HEK293 (cell line): ENCODE data around the gene SAMD4A.

Source experiments
- CTCF ChIA-PET: fragments of 350-600 bp; formaldehyde crosslinking; extraction: SDS; loops from one replicate; lab custom pipeline; 2021; ENCODE audit warnings: antibody characterized with exemption; lab: Yijun Ruan, JAX
- POLR2A ChIA-PET: fragments of 300-600 bp; formaldehyde crosslinking; extraction: SDS; loops from one replicate; lab custom pipeline; 2020; ENCODE audit warnings: antibody characterized with exemption, inconsistent platforms; lab: Yijun Ruan, JAX
- H3K27ac ChIP-seq: fragments of 200-500 bp; sonication (Bioruptor generic); 2 replicates; pipeline ENCODE4 v1.5.1; 2014; ENCODE audit warnings: low read depth, low read length, control low read depth, inconsistent platforms; ENCODE audit errors: extremely low read depth
- H3K36me3 ChIP-seq, 2 experiments: fragments of 200-500 bp in 1 of 2; sonication (Bioruptor generic) in 1 of 2; 1 replicate in 1 of 2; 2 replicates in 1 of 2; pipeline ENCODE4 v1.5.1; 2014 to 2017; ENCODE audit warnings: inconsistent platforms in 2 of 2, low read length in 2 of 2; ENCODE audit not compliant: control insufficient read depth in 2 of 2, insufficient read depth in 1 of 2
- H3K4me1 ChIP-seq: fragments of 200-500 bp; sonication (Bioruptor generic); 2 replicates; pipeline ENCODE4 v1.5.1; 2014; ENCODE audit warnings: mild to moderate bottlenecking, low read length, inconsistent platforms; ENCODE audit not compliant: control insufficient read depth, insufficient read depth
- H3K4me3 ChIP-seq: 2 replicates; pipeline ENCODE4 v1.5.1; 2011; ENCODE audit warnings: low read depth, mild to moderate bottlenecking, control low read depth, low read length, moderate library complexity
- H3K9me3 ChIP-seq: fragments of 200-500 bp; sonication (Bioruptor generic); 2 replicates; pipeline ENCODE4 v1.5.1; 2014; ENCODE audit warnings: low read depth, low read length, inconsistent platforms; ENCODE audit not compliant: control insufficient read depth, insufficient read depth
- BCL11A ChIP-seq: fragments of 450-650 bp; formaldehyde crosslinking; IDR thresholded peaks from 2 replicates; pipeline ENCODE4 v1.5.1; 2016; ENCODE audit warnings: low read depth, missing biosample characterization, missing genetic modification characterization
- EGR2 ChIP-seq: fragments of 450-650 bp; formaldehyde crosslinking; IDR thresholded peaks from 2 replicates; pipeline ENCODE4 v1.5.1; 2016; ENCODE audit warnings: low read depth, missing biosample characterization, missing genetic modification characterization
- KLF16 ChIP-seq: fragments of 450-650 bp; formaldehyde crosslinking; IDR thresholded peaks from 2 replicates; pipeline ENCODE4 v1.5.1; 2017; ENCODE audit warnings: missing biosample characterization, missing genetic modification characterization
- SCRT2 ChIP-seq: fragments of 450-650 bp; formaldehyde crosslinking; IDR thresholded peaks from 2 replicates; pipeline ENCODE4 v1.5.1; 2016; ENCODE audit warnings: missing biosample characterization, missing genetic modification characterization
- TRIM28 ChIP-seq: IDR thresholded peaks from 2 replicates; pipeline ENCODE4 v1.6.1; 2011; ENCODE audit warnings: low read length, control low read depth, borderline replicate concordance
- ZBTB48 ChIP-seq: fragments of 450-650 bp; formaldehyde crosslinking; IDR thresholded peaks from 2 replicates; pipeline ENCODE4 v1.5.1; 2016; ENCODE audit warnings: missing biosample characterization, missing genetic modification characterization
- ZNF112 ChIP-seq: fragments of 450-650 bp; formaldehyde crosslinking; IDR thresholded peaks from 2 replicates; pipeline ENCODE4 v1.5.0; 2017; ENCODE audit warnings: missing biosample characterization, missing genetic modification characterization
- ZNF132 ChIP-seq: fragments of 450-650 bp; formaldehyde crosslinking; IDR thresholded peaks from 2 replicates; pipeline ENCODE4 v1.5.1; 2017; ENCODE audit warnings: missing biosample characterization, missing genetic modification characterization, borderline replicate concordance
- ZNF133 ChIP-seq: fragments of 450-650 bp; formaldehyde crosslinking; IDR thresholded peaks from 2 replicates; pipeline ENCODE4 v1.5.1; 2016; ENCODE audit warnings: missing biosample characterization, missing genetic modification characterization
- ZNF146 ChIP-seq: fragments of 450-650 bp; formaldehyde crosslinking; IDR thresholded peaks from 2 replicates; pipeline ENCODE4 v1.5.1; 2016; ENCODE audit warnings: missing biosample characterization, missing genetic modification characterization
- ZNF157 ChIP-seq: fragments of 450-650 bp; formaldehyde crosslinking; IDR thresholded peaks from 2 replicates; pipeline ENCODE4 v1.5.1; 2016; ENCODE audit warnings: missing biosample characterization, missing genetic modification characterization
- ZNF341 ChIP-seq: fragments of 450-650 bp; formaldehyde crosslinking; IDR thresholded peaks from 2 replicates; pipeline ENCODE4; 2016; ENCODE audit warnings: low read depth, missing biosample characterization, missing genetic modification characterization
- ZNF366 ChIP-seq: fragments of 450-650 bp; formaldehyde crosslinking; conservative IDR thresholded peaks from 2 replicates; pipeline ENCODE4 v1.5.1; 2016; ENCODE audit warnings: missing biosample characterization, missing genetic modification characterization
- ZNF423 ChIP-seq: fragments of 450-650 bp; formaldehyde crosslinking; IDR thresholded peaks from 2 replicates; pipeline ENCODE4 v1.5.1; 2016; ENCODE audit warnings: missing biosample characterization, missing genetic modification characterization
- ZNF510 ChIP-seq: fragments of 450-650 bp; formaldehyde crosslinking; IDR thresholded peaks from 2 replicates; pipeline ENCODE4 v1.5.1; 2018; ENCODE audit warnings: mild to moderate bottlenecking, missing genetic modification characterization, missing biosample characterization; ENCODE audit not compliant: insufficient replicate concordance
- ZNF624 ChIP-seq: fragments of 450-650 bp; formaldehyde crosslinking; IDR thresholded peaks from 2 replicates; pipeline ENCODE4 v1.5.1; 2017; ENCODE audit warnings: missing biosample characterization, missing genetic modification characterization
- ZNF76 ChIP-seq: fragments of 450-650 bp; formaldehyde crosslinking; IDR thresholded peaks from 2 replicates; pipeline ENCODE4; 2016; ENCODE audit warnings: low read depth, missing biosample characterization, missing genetic modification characterization, borderline replicate concordance
- ZNF776 ChIP-seq: fragments of 450-650 bp; formaldehyde crosslinking; IDR thresholded peaks from 2 replicates; pipeline ENCODE4 v1.5.0; 2017; ENCODE audit warnings: missing biosample characterization, missing genetic modification characterization, borderline replicate concordance
- ZNF837 ChIP-seq: fragments of 450-650 bp; formaldehyde crosslinking; IDR thresholded peaks from 2 replicates; pipeline ENCODE4 v1.5.1; 2016; ENCODE audit warnings: missing biosample characterization, missing genetic modification characterization
- TF ChIP-seq, protein P1 (sequence below): fragments of 450-650 bp; formaldehyde crosslinking; IDR thresholded peaks from 2 replicates; pipeline ENCODE4 v1.5.1; 2017; ENCODE audit warnings: missing biosample characterization, missing genetic modification characterization
- TF ChIP-seq, protein P2 (sequence below): fragments of 450-650 bp; formaldehyde crosslinking; IDR thresholded peaks from 2 replicates; pipeline ENCODE4 v1.5.1; 2016; ENCODE audit warnings: missing biosample characterization, missing genetic modification characterization, low read depth
- TF ChIP-seq, protein P3 (sequence below): fragments of 450-650 bp; formaldehyde crosslinking; IDR thresholded peaks from 2 replicates; pipeline ENCODE4 v1.5.1; 2016; ENCODE audit warnings: missing biosample characterization, missing genetic modification characterization, borderline replicate concordance

The SAMD4A gene

DNA sequence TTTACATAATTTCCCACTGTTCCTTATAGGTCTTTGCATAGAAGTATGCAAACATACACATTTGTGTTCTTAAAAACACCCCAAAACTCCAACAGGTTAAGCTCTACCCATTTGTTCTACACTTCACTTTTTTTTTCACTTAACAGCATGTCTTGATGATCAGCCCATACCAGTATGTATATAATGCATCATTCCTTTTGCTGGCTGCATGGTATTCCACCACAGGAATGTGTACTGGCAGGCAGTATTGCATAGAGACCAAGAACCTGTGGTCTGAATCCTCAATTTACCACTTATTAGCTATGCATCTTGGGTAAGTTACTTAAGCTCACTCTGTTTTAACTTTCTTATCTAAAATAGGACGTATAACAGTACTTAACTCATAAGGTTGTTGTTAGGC is 65.5 kb downstream of the SAMD4A start:
- H3K27ac ChIP-seq, result no peak overlapping the region
- TF ChIP-seq ZNF112 (tag by site-specific recombination) (no peak), EGR2 (no peak), KLF16 (tag by site-specific recombination) (no peak), ZNF146 (peak; percentile 75), TRIM28 (no peak), ZNF510 (tag by site-specific recombination) (no peak), ZBTB48 (tag by site-specific recombination) (no peak), ZNF132 (no peak)
- TF ChIP-seq, protein P1, sequence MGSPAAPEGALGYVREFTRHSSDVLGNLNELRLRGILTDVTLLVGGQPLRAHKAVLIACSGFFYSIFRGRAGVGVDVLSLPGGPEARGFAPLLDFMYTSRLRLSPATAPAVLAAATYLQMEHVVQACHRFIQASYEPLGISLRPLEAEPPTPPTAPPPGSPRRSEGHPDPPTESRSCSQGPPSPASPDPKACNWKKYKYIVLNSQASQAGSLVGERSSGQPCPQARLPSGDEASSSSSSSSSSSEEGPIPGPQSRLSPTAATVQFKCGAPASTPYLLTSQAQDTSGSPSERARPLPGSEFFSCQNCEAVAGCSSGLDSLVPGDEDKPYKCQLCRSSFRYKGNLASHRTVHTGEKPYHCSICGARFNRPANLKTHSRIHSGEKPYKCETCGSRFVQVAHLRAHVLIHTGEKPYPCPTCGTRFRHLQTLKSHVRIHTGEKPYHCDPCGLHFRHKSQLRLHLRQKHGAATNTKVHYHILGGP (tag by site-specific recombination), result no peak
- TF ChIP-seq, all 188 proteins: peak for 1
- H3K9me3 ChIP-seq, result no peaks in the 10 kb centered on the region
- H3K4me1 ChIP-seq, result peaks cover 3% of the 10 kb centered on the region
- ChIA-PET POLR2A (no interaction called here), CTCF (interaction anchor here (0.6 to 2.7 kb wide), 3 partner anchors 8 to 1065 kb away, joined by 3 to 7 read pairs (median 4); no protein-coding TSS in a partner anchor)
- no peak overlapping the region for H3K4me3 ChIP-seq
- H3K36me3 ChIP-seq, result no peaks in the 10 kb centered on the region

DNA sequence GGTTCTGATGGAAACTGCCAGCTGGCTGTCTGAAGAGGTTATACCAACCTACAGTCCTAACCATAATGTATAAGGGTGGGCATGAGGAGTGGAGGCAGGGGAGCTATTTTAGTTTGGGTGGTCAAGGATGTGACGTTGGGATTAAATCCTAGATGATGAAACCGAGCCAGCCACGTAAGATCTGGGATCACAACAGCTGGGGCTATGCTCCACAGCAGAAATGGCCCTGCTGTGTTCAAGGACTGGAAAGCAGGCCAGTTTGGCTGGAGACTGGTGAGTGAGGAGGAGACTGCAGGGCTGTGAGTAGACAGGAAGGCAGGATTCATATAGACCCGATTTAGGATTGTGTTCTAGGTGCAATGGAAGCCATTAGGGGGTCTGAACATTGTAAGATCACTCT is 66.1 kb downstream of the SAMD4A start:
- CTCF ChIA-PET, result interaction anchor here (0.6 to 1.7 kb wide), 2 partner anchors 10 to 69 kb away, joined by 4 to 5 read pairs; no protein-coding TSS in a partner anchor
- TF ChIP-seq ZNF624 (no peak), ZNF76 (tag by site-specific recombination) (no peak), BCL11A (tag by site-specific recombination) (no peak), ZNF133 (no peak), ZNF366 (tag by site-specific recombination) (no peak), ZNF510 (tag by site-specific recombination) (no peak), ZNF157 (tag by site-specific recombination) (no peak), ZNF341 (tag by site-specific recombination) (no peak)
- H3K36me3 ChIP-seq, result no peaks in the 10 kb centered on the region
- no peak overlapping the region for H3K27ac ChIP-seq
- POLR2A ChIA-PET, result no interaction called here
- H3K9me3 ChIP-seq, result no peaks in the 10 kb centered on the region
- H3K4me3 ChIP-seq, result no peak overlapping the region
- no peaks in the 10 kb centered on the region; the same call in 1 of the 2 replicates for H3K4me1 ChIP-seq

DNA sequence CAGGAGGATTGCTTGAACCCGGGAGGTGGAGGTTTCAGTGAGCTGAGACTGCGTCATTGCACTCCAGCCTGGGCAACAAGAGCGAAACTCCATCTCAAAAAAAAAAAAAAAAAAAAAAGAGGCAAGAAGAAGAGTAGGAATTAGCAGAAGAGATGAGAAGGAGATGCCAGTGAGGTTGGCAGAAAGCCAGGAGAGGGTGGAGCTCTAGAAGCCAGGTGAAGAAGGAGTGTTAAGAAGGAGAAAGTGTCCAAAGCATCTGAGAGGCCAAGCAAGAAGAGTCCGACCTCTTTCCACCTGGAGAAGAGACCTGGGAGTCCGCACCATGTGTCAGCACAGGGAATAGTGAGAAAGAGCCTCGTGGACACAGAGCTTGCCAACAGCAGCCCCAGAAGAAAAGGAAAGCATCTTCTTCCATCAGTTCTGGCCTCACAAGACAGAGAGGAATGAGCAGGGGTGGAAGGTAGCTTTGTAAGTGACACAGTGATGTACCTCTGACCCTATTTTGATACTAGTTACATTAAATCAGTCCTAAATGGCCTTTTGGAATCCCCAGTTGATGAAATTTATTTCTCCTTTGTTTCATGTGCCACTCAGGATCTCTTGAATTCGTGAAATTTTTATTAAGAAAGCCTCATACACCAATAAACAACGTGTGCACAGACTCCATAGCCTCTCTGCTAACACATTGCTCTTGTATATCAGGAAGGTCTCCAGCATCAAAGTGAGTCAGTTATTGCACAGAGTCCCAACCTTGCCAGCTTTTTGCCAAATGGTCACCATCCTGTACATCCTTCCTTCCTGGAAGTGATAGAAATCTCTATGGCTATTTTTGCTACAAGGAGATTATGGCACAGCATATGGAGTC is 70.6 kb downstream of the SAMD4A start:
- Histone ChIP-seq H3K27ac (no peak overlapping the region), H3K36me3 (no peaks in the 10 kb centered on the region), H3K4me3 (no peak overlapping the region), H3K9me3 (no peaks in the 10 kb centered on the region), H3K4me1 (no peaks in the 10 kb centered on the region; the same call in 1 of the 2 replicates)
- CTCF ChIA-PET, result interaction anchor here (0.6 to 1.1 kb wide), 3 partner anchors 9 to 20 kb away, joined by 3 to 5 read pairs (median 4); no protein-coding TSS in a partner anchor
- POLR2A ChIA-PET, result interaction anchor here (0.7 to 2.3 kb wide), 2 partner anchors 15 to 71 kb away, joined by 5 to 6 read pairs; no protein-coding TSS in a partner anchor
- TF ChIP-seq ZNF837 (tag by site-specific recombination) (no peak), SCRT2 (tag by site-specific recombination) (no peak), ZNF776 (no peak), ZNF423 (tag by site-specific recombination) (no peak), TRIM28 (no peak)
- TF ChIP-seq, protein P2, sequence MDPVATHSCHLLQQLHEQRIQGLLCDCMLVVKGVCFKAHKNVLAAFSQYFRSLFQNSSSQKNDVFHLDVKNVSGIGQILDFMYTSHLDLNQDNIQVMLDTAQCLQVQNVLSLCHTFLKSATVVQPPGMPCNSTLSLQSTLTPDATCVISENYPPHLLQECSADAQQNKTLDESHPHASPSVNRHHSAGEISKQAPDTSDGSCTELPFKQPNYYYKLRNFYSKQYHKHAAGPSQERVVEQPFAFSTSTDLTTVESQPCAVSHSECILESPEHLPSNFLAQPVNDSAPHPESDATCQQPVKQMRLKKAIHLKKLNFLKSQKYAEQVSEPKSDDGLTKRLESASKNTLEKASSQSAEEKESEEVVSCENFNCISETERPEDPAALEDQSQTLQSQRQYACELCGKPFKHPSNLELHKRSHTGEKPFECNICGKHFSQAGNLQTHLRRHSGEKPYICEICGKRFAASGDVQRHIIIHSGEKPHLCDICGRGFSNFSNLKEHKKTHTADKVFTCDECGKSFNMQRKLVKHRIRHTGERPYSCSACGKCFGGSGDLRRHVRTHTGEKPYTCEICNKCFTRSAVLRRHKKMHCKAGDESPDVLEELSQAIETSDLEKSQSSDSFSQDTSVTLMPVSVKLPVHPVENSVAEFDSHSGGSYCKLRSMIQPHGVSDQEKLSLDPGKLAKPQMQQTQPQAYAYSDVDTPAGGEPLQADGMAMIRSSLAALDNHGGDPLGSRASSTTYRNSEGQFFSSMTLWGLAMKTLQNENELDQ (tag by site-specific recombination), result no peak
- TF ChIP-seq, protein P3, sequence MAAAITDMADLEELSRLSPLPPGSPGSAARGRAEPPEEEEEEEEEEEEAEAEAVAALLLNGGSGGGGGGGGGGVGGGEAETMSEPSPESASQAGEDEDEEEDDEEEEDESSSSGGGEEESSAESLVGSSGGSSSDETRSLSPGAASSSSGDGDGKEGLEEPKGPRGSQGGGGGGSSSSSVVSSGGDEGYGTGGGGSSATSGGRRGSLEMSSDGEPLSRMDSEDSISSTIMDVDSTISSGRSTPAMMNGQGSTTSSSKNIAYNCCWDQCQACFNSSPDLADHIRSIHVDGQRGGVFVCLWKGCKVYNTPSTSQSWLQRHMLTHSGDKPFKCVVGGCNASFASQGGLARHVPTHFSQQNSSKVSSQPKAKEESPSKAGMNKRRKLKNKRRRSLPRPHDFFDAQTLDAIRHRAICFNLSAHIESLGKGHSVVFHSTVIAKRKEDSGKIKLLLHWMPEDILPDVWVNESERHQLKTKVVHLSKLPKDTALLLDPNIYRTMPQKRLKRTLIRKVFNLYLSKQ (tag by site-specific recombination), result no peak
